ENCODE measurements around the gene TMEM175. TPM values are rescaled to one million over a fixed set of nuclear protein-coding genes. Genes with fewer than 3 reads are reported as not detected.
A peak's percentile ranks its signal among the peaks of the same experiment; 100 is the strongest.

Gene TMEM175
- total RNA-seq, 2 experiments from 2014 or later, result 51.3 to 57.7 TPM

GRCh38 chr4:964346-965025 lies 32.2 kb downstream of the TMEM175 start:
- peaks cover 13% of the 10 kb centered on the region for H3K36me3 ChIP-seq (ENCODE audit: insufficient read depth, low read length)
- TF ChIP-seq CTCF (IDR thresholded peaks at IDR 0.05), result no peak
- peaks cover 8% of the 10 kb centered on the region for H3K4me1 ChIP-seq (ENCODE audit: insufficient read depth, low read length)
- ChIA-PET CTCF (no interaction called here), POLR2A (no interaction called here)
- H3K27me3 ChIP-seq (ENCODE audit: control insufficient read depth in 1 of 2, insufficient read depth in 2 of 2, low read length in 2 of 2), result peaks cover 0 to 2% of the 10 kb centered on the region in 2 experiments
- no peak overlapping the region for H3K4me3 ChIP-seq (ENCODE audit: low read length)
- peaks cover 0 to 4% of the 10 kb centered on the region in 2 experiments for H3K9me3 ChIP-seq (ENCODE audit: control insufficient read depth in 1 of 2, insufficient read depth in 1 of 2, low read length in 2 of 2)
- intact Hi-C loops (cut with DNase I, micrococcal nuclease), result no loop called here
- DNase-seq, result peak in 1 of 14 experiments; percentile 5
- no peak for ATAC-seq (ENCODE audit: poor library complexity)
- H3K27ac ChIP-seq (ENCODE audit: low read depth in 1 of 2, low read length in 2 of 2), result no peak overlapping the region
- Mint-ChIP-seq H3K4me3 (no peak overlapping the region), H3K27me3 (no peaks in the 10 kb centered on the region), H3K36me3 (ENCODE audit: low read depth) (peaks cover 17% of the 10 kb centered on the region), H3K9me3 (no peaks in the 10 kb centered on the region), H3K4me1 (ENCODE audit: low read depth) (no peaks in the 10 kb centered on the region), H3K27ac (no peak overlapping the region)

- no peak for TF ChIP-seq CTCF (IDR thresholded peaks at IDR 0.05)
- H3K4me1 ChIP-seq (ENCODE audit: insufficient read depth, low read length), result peaks cover 8% of the 10 kb centered on the region
- H3K4me1 Mint-ChIP-seq (ENCODE audit: low read depth), result no peaks in the 10 kb centered on the region
- peaks cover 0 to 4% of the 10 kb centered on the region in 2 experiments for H3K9me3 ChIP-seq (ENCODE audit: control insufficient read depth in 1 of 2, insufficient read depth in 1 of 2, low read length in 2 of 2)
- ChIA-PET POLR2A (no interaction called here), CTCF (no interaction called here)
- H3K9me3 Mint-ChIP-seq, result no peaks in the 10 kb centered on the region
- ATAC-seq (ENCODE audit: poor library complexity) (no peak), DNase-seq (no peak)
- H3K36me3 ChIP-seq (ENCODE audit: insufficient read depth, low read length), result peaks cover 13% of the 10 kb centered on the region
- peaks cover 0 to 2% of the 10 kb centered on the region in 2 experiments for H3K27me3 ChIP-seq (ENCODE audit: control insufficient read depth in 1 of 2, insufficient read depth in 2 of 2, low read length in 2 of 2)
- intact Hi-C loops (cut with DNase I, micrococcal nuclease), result no loop called here
- H3K27me3 Mint-ChIP-seq, result no peaks in the 10 kb centered on the region
- H3K4me3 ChIP-seq (ENCODE audit: low read length), result no peak overlapping the region
- no peak overlapping the region for H3K4me3 Mint-ChIP-seq
- peaks cover 13% of the 10 kb centered on the region for H3K36me3 Mint-ChIP-seq (ENCODE audit: low read depth)
- no peak overlapping the region for H3K27ac ChIP-seq (ENCODE audit: low read depth in 1 of 2, low read length in 2 of 2)
- no peak overlapping the region for H3K27ac Mint-ChIP-seq
These were observed 32.9 kb downstream of the TMEM175 start for GRCh38 chr4:965048-965765.

- ChIA-PET CTCF (no interaction called here), POLR2A (no interaction called here)
- intact Hi-C loops (cut with DNase I, micrococcal nuclease), result no loop called here
- Histone ChIP-seq H3K4me1 (ENCODE audit: insufficient read depth, low read length) (peaks cover 13% of the 10 kb centered on the region), H3K27me3 (ENCODE audit: control insufficient read depth in 1 of 2, insufficient read depth in 2 of 2, low read length in 2 of 2) (peaks cover 0 to 2% of the 10 kb centered on the region in 2 experiments), H3K27ac (ENCODE audit: low read depth in 1 of 2, low read length in 2 of 2) (no peak overlapping the region), H3K4me3 (ENCODE audit: low read length) (no peak overlapping the region), H3K9me3 (ENCODE audit: control insufficient read depth in 1 of 2, insufficient read depth in 1 of 2, low read length in 2 of 2) (peaks cover 0 to 4% of the 10 kb centered on the region in 2 experiments), H3K36me3 (ENCODE audit: insufficient read depth, low read length) (peaks cover 13% of the 10 kb centered on the region)
- Mint-ChIP-seq H3K27ac (no peak overlapping the region), H3K36me3 (ENCODE audit: low read depth) (peaks cover 13% of the 10 kb centered on the region), H3K9me3 (no peaks in the 10 kb centered on the region), H3K4me3 (no peak overlapping the region), H3K4me1 (ENCODE audit: low read depth) (no peaks in the 10 kb centered on the region), H3K27me3 (no peaks in the 10 kb centered on the region)
- ATAC-seq (ENCODE audit: poor library complexity) (no peak), DNase-seq (no peak)
- no peak for TF ChIP-seq CTCF (IDR thresholded peaks at IDR 0.05)
These were observed 33.5 kb downstream of the TMEM175 start for GRCh38 chr4:965766-966134.

Data from CD4-positive, alpha-beta T cell (primary cell).